ENCODE results near the gene TIGD1.

Gene TIGD1

DNA sequence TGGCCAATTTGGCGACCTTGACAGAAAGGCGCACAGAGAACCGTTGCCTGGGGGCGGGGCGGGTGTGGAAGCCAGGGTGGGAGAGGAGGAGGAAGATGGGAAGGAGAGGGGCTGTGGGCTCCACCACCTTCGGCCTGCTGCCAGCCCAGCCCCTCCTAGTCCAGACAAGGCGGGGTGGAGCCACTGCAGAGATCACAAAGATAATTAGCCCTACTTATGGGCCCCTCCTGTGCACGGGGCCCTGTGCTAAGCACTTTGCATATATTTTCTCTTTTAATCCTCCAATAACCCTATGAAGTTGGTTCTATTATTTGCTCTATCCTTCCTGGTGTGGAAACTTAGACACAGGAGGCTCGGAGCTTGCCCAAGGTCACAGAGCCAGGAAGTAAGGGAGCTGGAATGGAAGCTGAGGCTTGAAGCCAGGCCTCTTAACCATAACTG is 49.0 kb downstream of the TIGD1 start:
- no peaks in the 10 kb centered on the region for H3K4me1 ChIP-seq (ENCODE audit: low read depth, poor library complexity, severe bottlenecking)
- TF ChIP-seq, protein P1, sequence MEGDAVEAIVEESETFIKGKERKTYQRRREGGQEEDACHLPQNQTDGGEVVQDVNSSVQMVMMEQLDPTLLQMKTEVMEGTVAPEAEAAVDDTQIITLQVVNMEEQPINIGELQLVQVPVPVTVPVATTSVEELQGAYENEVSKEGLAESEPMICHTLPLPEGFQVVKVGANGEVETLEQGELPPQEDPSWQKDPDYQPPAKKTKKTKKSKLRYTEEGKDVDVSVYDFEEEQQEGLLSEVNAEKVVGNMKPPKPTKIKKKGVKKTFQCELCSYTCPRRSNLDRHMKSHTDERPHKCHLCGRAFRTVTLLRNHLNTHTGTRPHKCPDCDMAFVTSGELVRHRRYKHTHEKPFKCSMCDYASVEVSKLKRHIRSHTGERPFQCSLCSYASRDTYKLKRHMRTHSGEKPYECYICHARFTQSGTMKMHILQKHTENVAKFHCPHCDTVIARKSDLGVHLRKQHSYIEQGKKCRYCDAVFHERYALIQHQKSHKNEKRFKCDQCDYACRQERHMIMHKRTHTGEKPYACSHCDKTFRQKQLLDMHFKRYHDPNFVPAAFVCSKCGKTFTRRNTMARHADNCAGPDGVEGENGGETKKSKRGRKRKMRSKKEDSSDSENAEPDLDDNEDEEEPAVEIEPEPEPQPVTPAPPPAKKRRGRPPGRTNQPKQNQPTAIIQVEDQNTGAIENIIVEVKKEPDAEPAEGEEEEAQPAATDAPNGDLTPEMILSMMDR (conservative IDR thresholded peaks at IDR 0.05; ENCODE audit: low read depth, low read length) = no peak
- peaks cover 24% of the 10 kb centered on the region for H3K27me3 ChIP-seq (ENCODE audit: insufficient read depth, low read depth)
- no peaks in the 10 kb centered on the region for H3K36me3 ChIP-seq (ENCODE audit: insufficient read depth)
- no peak overlapping the region for H2AFZ ChIP-seq (ENCODE audit: low read depth)
- H3K4me2 ChIP-seq = no peak overlapping the region
- no peak overlapping the region for H3K27ac ChIP-seq
- no peaks in the 10 kb centered on the region for H4K20me1 ChIP-seq (ENCODE audit: insufficient read depth)
- H3K9ac ChIP-seq = no peak overlapping the region
- no peak overlapping the region for H3K4me3 ChIP-seq (IDR thresholded peaks at IDR 0.05; ENCODE audit: insufficient read depth, low read depth, low read length)
- H3K79me2 ChIP-seq (ENCODE audit: insufficient read depth, low read depth) = no peaks in the 10 kb centered on the region

DNA sequence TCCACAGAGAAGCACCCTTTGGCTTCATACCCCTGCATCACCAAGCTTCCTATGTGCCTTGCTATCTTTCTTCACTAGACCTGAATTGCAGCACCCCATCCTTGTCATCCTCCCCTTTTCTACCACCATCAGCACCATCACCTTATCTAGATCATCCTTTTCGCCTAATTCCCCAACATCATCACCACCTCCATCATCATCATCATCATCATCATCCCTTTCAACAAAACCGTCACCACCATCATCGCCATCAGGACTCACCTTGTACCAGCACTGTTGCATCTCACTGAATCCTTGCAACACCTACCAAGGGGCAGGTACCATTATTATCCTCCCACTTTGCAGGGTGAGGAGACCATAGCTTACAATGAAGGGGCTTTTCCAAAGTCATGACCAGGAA is 51.9 kb downstream of the TIGD1 start:
- no peak overlapping the region for H2AFZ ChIP-seq (ENCODE audit: low read depth)
- H3K4me2 ChIP-seq = no peak overlapping the region
- H3K4me1 ChIP-seq (ENCODE audit: low read depth, poor library complexity, severe bottlenecking) = no peaks in the 10 kb centered on the region
- TF ChIP-seq, protein P1 (conservative IDR thresholded peaks at IDR 0.05; ENCODE audit: low read depth, low read length) = no peak
- peaks cover 4% of the 10 kb centered on the region; the same call in 1 of the 2 replicates for H3K27me3 ChIP-seq (ENCODE audit: insufficient read depth, low read depth)
- no peak overlapping the region for H3K4me3 ChIP-seq (IDR thresholded peaks at IDR 0.05; ENCODE audit: insufficient read depth, low read depth, low read length)
- no peak overlapping the region for H3K27ac ChIP-seq
- no peaks in the 10 kb centered on the region for H3K79me2 ChIP-seq (ENCODE audit: insufficient read depth, low read depth)
- H3K9ac ChIP-seq = no peak overlapping the region
- no peaks in the 10 kb centered on the region for H4K20me1 ChIP-seq (ENCODE audit: insufficient read depth)
- H3K36me3 ChIP-seq (ENCODE audit: insufficient read depth) = no peaks in the 10 kb centered on the region

Data from KMS-11 (cell line).